ENCODE results near the gene CNN2. TPM values are rescaled to one million over a fixed set of nuclear protein-coding genes. Genes with fewer than 3 reads are reported as not detected.

CNN2 gene
- total RNA-seq, 1 experiment from 2014 or later: 524 TPM

DNA sequence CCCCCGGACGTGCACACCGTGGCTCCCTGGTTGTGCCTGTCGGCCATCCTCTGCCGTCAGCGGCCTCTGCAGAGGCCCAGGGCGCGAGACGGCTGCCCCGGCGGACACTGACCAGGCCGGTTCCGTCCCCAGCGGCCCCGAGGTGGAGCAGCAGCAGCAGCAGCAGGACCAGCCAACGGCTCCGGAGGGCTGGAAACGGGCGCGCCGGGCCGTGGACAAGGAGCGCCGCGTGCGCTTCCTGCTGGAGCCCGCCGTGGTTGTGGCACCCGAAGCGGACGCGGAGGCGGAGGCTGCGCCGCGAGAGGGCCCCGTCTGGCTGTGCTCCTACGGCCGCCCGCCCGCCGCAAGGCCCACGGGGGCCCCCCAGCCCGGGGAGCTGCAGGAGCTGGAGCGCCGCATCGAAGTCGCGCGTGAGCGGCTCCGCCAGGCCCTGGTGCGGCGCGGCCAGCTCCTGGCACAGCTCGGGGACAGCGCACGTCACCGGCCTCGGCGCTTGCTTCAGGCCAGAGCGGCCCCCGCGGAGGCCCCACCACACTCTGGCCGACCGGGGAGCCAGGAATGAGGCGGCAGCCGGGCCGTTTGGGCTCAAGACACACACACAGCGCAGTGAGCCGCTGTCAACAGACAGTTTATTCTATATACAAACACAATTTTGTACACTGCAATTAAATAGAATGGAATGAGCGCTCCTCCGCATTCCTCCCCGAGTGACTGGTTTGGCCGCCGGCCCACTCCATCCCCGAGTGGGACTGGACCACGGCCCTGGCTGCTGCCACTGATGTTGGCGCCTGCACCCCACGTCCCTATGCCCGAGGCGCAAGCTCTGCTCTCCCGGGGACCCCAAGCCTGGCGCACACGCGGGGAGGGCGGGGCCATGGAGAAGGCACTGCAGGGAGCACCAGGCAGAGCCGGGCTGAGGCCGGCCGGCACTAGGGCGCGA lies 17.1 kb upstream of the CNN2 start:
- no peaks in the 10 kb centered on the region for H3K9me3 ChIP-seq (ENCODE audit: control insufficient read depth, low read depth, low read length)
- no peaks in the 10 kb centered on the region for H3K23me2 ChIP-seq (ENCODE audit: insufficient read length, low read depth, low read length, poor library complexity, severe bottlenecking)
- no peaks in the 10 kb centered on the region for H3K4me1 ChIP-seq (ENCODE audit: insufficient read depth, low read length)
- no peak overlapping the region for H3K27ac ChIP-seq (ENCODE audit: insufficient read length, low read depth, low read length)
- no peak overlapping the region for H2BK15ac ChIP-seq (ENCODE audit: low read depth, low read length)
- no peaks in the 10 kb centered on the region for H4K20me1 ChIP-seq (ENCODE audit: control insufficient read depth, insufficient read depth, insufficient read length)
- H2BK12ac ChIP-seq (ENCODE audit: insufficient read length, low read depth, low read length): no peak overlapping the region
- Mint-ChIP-seq H3K9me3 (no peaks in the 10 kb centered on the region), H3K27ac (peak overlapping the region in 1 of 3 experiments; percentile 80; a peak in 1 of 7 replicates), H3K4me3 (no peak overlapping the region), H3K27me3 (ENCODE audit: low read depth) (peaks cover 2% of the 10 kb centered on the region; the same call in 1 of the 2 replicates), H3K36me3 (ENCODE audit: insufficient read depth in 1 of 3, low read depth in 3 of 3) (peaks cover 2 to 24% (median 23%) of the 10 kb centered on the region in 3 experiments; a peak in 6 of 7 replicates), H3K4me1 (no peaks in the 10 kb centered on the region)
- no peak overlapping the region for H4K91ac ChIP-seq (ENCODE audit: insufficient read length, low read depth, low read length)
- H3K4ac ChIP-seq (ENCODE audit: low read depth, low read length): no peak overlapping the region
- no peak overlapping the region for H3K56ac ChIP-seq (ENCODE audit: insufficient read length, low read depth, low read length)
- H3K9ac ChIP-seq (ENCODE audit: extremely low read depth, insufficient read length, low read length): no peak overlapping the region
- no CpG with 5 or more reads among the region's 92 CpGs for WGBS (ENCODE audit: extremely low coverage, insufficient read length, low lambda C conversion rate)
- no peak overlapping the region for H3K4me2 ChIP-seq (ENCODE audit: insufficient read depth, insufficient read length, low read length)
- H3K27me3 ChIP-seq (ENCODE audit: insufficient read depth, low read length): no peaks in the 10 kb centered on the region
- H3T11ph ChIP-seq (ENCODE audit: low read length): no peak overlapping the region
- TF ChIP-seq, protein P1, sequence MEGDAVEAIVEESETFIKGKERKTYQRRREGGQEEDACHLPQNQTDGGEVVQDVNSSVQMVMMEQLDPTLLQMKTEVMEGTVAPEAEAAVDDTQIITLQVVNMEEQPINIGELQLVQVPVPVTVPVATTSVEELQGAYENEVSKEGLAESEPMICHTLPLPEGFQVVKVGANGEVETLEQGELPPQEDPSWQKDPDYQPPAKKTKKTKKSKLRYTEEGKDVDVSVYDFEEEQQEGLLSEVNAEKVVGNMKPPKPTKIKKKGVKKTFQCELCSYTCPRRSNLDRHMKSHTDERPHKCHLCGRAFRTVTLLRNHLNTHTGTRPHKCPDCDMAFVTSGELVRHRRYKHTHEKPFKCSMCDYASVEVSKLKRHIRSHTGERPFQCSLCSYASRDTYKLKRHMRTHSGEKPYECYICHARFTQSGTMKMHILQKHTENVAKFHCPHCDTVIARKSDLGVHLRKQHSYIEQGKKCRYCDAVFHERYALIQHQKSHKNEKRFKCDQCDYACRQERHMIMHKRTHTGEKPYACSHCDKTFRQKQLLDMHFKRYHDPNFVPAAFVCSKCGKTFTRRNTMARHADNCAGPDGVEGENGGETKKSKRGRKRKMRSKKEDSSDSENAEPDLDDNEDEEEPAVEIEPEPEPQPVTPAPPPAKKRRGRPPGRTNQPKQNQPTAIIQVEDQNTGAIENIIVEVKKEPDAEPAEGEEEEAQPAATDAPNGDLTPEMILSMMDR (conservative IDR thresholded peaks at IDR 0.05): no peak
- no peak overlapping the region for H2AK5ac ChIP-seq (ENCODE audit: insufficient read length, low read length)
- H2AFZ ChIP-seq (ENCODE audit: low read length): no peak overlapping the region
- H4K8ac ChIP-seq (replicated peaks; ENCODE audit: insufficient read length, low read depth, low read length): no peak overlapping the region
- no peaks in the 10 kb centered on the region for H3K79me1 ChIP-seq (ENCODE audit: insufficient read depth, low read depth, low read length, poor library complexity, severe bottlenecking)
- no peak overlapping the region for H3K23ac ChIP-seq (ENCODE audit: insufficient read length, low read depth, low read length)
- H3K18ac ChIP-seq (ENCODE audit: insufficient read length, low read depth, low read length): no peak overlapping the region
- H3K14ac ChIP-seq (ENCODE audit: insufficient read depth, low read length): no peak overlapping the region
- no peaks in the 10 kb centered on the region for H3K79me2 ChIP-seq (ENCODE audit: insufficient read depth, low read length)
- no peak overlapping the region for H2BK120ac ChIP-seq (ENCODE audit: low read depth, low read length, poor library complexity, severe bottlenecking)
- no peak overlapping the region for H2BK5ac ChIP-seq (ENCODE audit: insufficient read length, low read length)
- H2BK20ac ChIP-seq (ENCODE audit: low read depth, low read length, poor library complexity, severe bottlenecking): no peak overlapping the region
- no peak for DNase-seq
- no peak overlapping the region for H4K5ac ChIP-seq (ENCODE audit: insufficient read length, low read depth, low read length)

Data from H9 (cell line).